GM18867 (cell line): ENCODE data around the gene SLC41A3.

Experiments
- ATAC-seq: cut with Tn5 transposase; IDR thresholded peaks from one replicate; pipeline ENCODE4 v1.9.1; 2021; ENCODE audit warnings: mild to moderate bottlenecking, moderate library complexity; ENCODE audit not compliant: unreplicated experiment

Gene SLC41A3

GRCh38 chr3:126121074-126121473 lies 37.1 kb upstream of the SLC41A3 start:
- no peak for ATAC-seq

- ATAC-seq = no peak
Measured at GRCh38 chr3:126119976-126120375, 36.1 kb upstream of the SLC41A3 start.

DNA sequence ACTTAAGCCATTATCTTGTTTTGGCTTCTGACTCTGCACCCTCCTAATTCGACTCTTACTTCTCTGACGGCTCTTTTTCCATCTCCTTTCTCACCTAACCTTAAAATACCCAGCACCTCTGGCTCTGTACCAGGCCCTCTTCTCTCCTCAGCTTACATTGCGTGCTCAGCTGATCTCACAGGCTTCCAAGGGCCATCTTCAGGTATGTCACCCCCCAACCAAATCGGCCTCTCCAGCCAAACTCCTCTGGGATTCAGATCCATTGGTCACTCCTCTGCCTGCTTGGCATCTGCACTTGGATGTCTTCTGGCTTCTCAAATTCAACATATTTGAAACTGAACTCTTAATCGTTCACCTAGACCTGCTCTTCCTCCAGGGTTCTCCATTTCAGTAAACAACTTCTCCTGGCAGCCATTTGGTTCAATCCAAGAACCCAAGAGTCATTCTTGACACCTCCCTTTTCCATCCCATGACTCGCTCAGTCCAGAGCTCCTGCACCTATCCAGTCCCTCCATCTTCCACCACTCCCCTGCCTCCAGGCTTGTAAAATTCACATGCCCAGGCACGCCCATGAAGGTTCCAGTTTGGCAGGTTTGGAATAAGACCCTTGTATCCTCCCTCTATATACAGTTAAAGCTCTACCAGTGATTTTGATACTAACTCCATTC lies 35.2 kb upstream of the SLC41A3 start:
- ATAC-seq = no peak

- no peak for ATAC-seq
Measured at GRCh38 chr3:126118591-126118990, 34.7 kb upstream of the SLC41A3 start.

DNA sequence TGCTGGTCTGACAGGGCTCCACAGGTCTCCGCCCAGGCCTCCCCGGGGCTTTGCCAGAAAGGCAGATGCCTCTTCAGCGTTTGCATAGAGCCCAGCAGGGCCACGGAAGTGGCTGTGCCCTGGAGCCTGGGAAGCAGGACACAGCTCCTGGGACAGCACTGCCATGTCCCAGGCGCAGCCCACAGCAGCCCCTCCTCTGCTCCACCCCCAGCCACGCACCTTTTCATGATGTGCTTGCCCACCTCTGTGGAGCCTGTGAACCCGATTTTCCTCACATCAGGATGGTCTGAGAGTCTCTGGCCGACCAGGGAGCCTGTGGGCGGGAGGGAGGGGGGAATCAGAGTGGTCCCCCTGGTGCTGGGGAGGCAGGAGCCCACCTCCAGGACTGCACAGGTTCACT lies 33.9 kb upstream of the SLC41A3 start:
- ATAC-seq = no peak

GRCh38 chr3:126117212-126117611 lies 33.3 kb upstream of the SLC41A3 start:
- no peak for ATAC-seq

GRCh38 chr3:126116526-126116925 lies 32.6 kb upstream of the SLC41A3 start:
- no peak for ATAC-seq

DNA sequence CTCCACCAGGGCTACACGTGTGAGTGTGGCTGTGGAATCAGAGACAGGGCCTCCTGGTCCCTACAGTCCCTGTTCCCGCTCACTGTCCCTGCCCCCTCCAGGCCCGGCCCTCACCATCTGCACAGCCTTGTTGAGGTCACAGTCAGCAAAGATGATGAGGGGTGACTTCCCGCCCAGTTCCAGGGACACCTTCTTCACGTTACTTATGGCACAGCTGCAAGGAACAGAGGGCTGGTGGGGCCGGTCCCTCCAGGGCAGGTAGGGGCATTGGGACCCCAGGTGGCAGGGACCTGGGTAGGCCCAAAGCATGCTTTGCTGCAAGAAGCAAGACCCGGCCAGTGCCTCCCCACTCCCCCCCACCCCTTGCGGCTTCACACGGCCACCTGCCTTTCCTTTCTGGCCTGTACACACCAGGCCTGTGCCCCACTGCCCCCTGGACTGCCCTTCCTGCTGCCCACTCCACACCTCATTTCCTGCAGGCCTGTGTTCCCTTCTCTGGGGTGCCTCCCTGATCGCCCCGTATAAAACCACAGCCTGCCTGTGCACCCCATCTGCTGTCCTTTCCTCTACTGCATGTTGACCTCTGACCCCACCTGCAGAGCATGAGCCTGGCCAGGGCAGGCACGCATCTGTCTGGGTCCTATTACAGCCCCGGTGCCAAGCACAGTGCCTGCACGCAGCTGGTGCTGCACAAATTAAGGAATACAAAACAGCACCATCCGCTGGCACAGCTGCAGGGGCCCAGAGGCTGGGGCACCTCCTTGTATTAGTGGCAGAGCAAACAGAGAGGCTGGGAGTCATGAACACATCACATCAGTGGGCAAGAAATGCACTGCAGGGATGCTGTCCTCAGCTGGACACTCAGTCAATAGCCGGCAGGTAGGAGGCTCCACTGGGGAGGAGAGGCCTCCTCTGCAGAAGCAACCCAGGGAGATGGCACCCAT lies 30.8 kb upstream of the SLC41A3 start:
- no peak for ATAC-seq

- ATAC-seq = no peak
Measured at GRCh38 chr3:126113733-126114442, 30.0 kb upstream of the SLC41A3 start.

DNA sequence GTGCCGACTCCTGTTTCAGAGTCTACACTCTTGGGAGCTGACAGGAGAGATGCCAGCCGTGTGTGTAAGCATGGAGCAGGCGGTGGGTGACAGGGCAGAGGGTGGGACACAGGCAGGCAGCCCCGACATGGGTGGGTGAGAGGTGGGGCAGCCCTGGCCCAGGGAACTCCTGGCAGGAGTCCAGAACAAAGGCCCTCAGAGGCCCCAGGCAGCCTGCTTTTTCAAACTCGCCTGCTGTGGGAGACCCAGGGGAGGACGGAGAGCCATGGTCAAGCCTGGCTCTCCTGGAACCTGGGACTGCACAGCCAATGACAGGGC lies 29.3 kb upstream of the SLC41A3 start:
- no peak for ATAC-seq

DNA sequence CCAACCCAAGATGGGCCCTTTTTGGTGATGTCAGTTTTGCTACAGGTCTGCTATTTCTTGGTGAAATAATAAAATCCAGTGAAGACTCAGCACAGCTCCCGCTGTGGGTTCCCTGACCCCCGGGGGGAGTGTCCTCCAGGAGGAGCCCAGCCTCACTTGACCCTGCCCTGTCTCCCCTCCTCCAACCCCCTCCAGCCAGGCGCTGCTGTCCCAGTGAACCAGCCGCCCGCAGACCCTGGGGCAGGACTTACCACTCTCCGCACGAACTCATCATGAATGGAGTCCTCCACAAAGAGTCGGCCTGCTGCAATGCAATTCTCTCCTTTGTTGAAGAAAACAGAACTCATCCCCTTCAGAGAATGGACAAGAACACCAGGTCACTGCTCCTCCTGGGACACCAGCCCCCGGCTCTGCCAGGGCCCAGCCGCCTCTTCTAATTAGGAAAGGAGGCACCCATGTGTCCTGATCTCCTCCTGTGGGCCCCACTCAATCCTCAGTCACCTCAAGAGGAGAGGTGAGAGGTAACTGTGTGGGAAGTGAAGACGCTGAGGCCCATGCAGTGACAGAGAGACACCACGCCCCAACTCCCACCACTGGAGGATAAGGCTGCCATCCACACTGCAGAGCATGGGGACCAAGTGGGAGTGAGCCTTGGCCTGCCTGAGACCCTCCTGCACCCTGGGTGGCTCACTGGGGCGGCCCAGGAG lies 28.8 kb upstream of the SLC41A3 start:
- no peak for ATAC-seq

DNA sequence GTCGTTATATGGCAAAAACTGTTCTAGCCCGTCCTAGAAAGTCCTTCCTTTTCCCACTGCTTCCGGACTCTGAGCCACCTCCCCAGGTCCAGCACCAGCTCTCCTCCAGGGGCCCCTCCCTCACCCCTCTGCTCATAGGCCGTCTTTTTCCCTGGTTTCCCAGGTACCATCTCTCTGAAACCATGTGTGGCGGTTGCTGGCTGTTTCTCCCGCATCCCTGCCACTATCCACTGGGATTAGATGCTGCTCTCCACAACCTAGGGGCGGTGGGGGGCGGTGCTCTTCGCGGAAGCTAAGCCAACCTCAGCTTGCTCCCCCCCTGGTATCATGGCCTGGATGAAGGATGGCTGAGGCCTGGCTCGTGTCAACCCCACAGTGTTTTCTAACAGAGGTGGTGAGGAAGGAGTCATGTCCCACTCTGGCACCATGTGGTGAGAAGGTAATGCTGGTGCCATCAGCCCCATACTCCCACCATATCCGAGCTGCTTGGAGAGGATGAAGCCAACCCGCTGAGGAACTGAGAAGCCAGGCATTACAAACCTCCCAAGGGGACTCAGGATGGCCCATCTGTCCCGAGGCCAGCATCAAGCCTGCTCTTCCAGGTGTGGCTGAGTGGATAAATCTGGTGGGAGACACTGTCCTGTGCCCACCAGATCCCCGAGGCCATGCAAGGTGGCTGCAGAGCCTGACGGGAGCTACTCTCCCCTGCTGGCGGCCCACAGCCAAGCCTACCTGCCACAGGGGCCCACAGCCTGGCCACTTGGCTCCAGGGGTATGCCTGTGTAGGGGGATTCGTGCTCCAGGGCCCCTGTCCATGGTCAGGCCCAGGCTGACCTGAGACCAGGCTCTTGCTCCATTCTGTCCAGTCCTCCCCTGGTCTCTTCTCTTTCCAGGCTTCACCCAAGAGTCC lies 27.9 kb upstream of the SLC41A3 start:
- no peak for ATAC-seq

DNA sequence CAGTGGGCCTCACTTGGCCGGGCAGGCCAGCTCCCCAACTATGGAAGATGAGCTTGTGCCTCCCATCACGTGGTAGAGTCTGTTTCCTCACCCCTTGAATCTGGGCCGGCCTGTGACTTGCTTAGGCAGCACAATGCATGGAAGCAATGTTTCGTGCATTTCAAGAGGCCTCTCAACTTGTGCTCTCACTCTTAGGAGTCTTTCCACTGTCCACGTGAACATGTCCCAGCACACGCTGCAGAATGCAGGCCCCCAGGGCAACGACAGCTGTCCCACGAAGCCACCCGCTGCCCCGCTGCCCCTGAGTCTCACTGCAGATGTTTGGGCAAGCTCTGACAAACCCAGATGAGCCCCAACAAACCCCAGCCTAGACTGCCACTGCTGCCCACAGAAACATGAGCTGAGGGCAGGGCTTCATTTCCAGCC lies 27.2 kb upstream of the SLC41A3 start:
- no peak for ATAC-seq

DNA sequence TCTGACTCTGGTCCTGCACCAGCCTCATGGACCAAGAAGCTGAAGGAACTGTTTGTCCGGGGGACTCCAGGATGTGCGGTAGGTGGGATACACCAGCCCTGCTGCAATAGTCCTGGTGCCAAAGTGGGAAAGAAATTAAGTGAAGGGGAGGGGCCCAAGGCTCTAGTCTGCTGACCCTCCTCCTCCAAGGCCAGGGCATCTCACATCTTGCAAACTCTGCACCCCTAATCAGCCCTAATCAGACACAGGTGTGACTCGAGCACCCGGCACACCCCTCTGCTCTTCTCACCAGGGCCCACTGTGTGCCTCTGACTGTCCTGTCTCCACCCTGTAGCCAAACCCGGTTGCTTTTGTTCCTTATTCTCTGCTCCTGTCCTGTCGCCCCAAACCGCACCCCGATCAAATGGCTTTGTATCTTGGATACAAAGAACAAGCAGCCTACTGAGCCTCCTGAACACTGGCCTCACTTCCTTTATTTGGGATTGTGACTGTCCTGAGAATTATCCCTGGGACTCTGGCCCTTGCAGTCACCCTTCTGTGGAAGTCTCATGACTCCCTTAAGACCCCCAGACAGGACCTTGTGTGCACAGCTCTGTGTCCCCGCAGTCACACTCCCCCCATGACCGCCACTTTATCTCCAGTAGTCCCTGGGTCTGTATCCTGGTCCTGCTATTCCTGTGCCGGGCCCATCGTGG lies 26.7 kb upstream of the SLC41A3 start:
- ATAC-seq = no peak

DNA sequence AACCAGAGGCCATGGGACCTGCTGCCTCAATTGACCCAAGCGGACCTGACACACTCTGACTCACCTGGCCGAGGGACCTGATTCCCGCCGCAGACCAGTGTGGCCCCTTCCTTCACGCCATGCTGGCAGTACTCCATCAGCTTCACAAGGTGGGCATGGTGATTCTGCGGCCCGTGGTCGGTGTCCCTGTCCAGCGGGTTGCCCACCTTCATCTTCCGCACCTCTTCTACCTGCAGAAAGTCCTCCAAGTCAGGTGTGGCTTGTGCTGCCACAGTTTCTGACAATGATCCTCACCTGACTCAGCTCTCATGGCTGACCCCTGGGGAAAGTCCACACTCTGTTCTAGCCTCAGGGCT lies 25.9 kb upstream of the SLC41A3 start:
- ATAC-seq = no peak

DNA sequence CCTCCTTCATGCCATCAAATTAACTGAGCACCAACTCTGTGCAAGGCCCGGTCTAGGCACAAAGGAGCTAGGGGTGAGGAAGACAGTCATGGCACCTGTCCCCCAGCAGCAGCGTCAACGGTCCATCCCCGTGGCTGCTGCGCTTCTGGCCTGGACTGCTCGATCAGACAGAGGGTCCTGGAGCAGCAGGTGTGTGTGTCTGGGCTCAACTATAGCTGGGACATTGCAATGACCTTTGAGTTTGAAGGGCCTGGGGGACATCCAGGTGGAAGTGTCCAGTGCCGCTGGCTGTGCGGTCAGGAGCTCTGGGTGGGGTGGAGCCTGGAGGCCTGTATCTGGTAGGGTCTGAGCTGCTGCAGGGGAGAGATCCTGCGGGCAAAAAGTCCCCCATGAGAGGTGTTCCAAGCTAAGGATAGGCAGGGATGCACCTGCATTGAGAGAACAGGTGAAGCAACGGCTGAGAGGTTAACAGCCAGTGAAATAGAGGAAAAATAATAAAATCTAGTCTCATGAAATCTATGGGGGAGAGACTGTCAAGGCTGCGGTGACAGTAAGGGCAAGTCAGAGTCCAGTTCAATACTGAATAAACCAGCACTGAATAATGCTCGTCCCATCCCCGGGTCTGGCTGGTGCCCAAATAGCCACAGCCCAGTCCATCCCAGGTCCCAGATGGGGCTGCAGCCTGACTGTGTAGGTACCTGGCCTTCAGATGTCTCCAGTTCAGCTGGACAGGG lies 25.4 kb upstream of the SLC41A3 start:
- no peak for ATAC-seq

DNA sequence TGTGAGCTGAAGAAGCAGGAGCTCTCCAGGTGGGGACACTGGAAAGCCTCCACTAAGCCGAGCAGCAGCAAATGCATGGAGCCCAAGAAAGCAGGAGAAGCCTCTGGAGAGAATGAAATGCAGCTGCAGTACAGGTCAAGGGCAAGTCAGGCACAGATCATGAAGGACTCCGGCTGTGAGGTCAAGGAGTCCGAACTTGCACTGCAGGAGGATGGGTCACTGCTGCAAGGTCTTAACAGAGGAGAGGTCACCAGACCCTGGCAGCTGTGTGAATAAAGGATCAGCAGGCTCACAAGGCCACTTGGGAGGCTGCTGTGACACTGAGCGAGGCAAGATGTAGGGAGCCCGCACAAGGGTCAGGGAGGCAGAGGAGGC lies 24.7 kb upstream of the SLC41A3 start:
- no peak for ATAC-seq

GRCh38 chr3:126107957-126108675 lies 24.2 kb upstream of the SLC41A3 start:
- no peak for ATAC-seq
